SK-N-SH treated with all-trans-retinoic acid at 6 μM for 48 hours (cell line): ENCODE measurements around the gene ZNF519.
"Not testable (repeated sequence)": the region's sequence is repeated elsewhere in the genome, so short reads cannot be mapped to it uniquely, and the experiment has no call there.

Source experiments
- ATAC-seq: fragments of 200-7000 bp; cut with Tn5 transposase; 3 replicates; pipeline ENCODE4 v1.9.1; 2020; ENCODE audit warnings: mild to moderate bottlenecking, moderate library complexity
- ARNTL ChIP-seq: fragments of 450-650 bp; formaldehyde crosslinking; IDR thresholded peaks from 2 replicates; pipeline ENCODE4 v1.5.0; 2020; ENCODE audit warnings: low read depth, mild to moderate bottlenecking, moderate library complexity, borderline replicate concordance
- BACH2 ChIP-seq: fragments of 250-450 bp; sonication (Bioruptor Pico); IDR thresholded peaks from 2 replicates; pipeline ENCODE4 v1.9.0; 2021; ENCODE audit warnings: mild to moderate bottlenecking, borderline replicate concordance
- CREB5 ChIP-seq: fragments of 250-450 bp; sonication (Bioruptor Pico); IDR thresholded peaks from 2 replicates; pipeline ENCODE4 v1.5.1; 2020; ENCODE audit warnings: low read depth, mild to moderate bottlenecking, moderate library complexity
- CSDC2 ChIP-seq: fragments of 250-450 bp; sonication (Bioruptor Pico); IDR thresholded peaks from 2 replicates; pipeline ENCODE4 v1.5.0; 2020; ENCODE audit warnings: mild to moderate bottlenecking, moderate library complexity
- CSRNP3 ChIP-seq: fragments of 250-450 bp; sonication (Bioruptor Pico); IDR thresholded peaks from 2 replicates; pipeline ENCODE4 v1.5.1; 2021; ENCODE audit warnings: mild to moderate bottlenecking, moderate library complexity
- GLIS3 ChIP-seq: fragments of 250-450 bp; sonication (Bioruptor Pico); IDR thresholded peaks from 2 replicates; pipeline ENCODE4 v1.5.0; 2020; ENCODE audit warnings: mild to moderate bottlenecking, moderate library complexity
- OSR1 ChIP-seq: fragments of 250-450 bp; sonication (Bioruptor Pico); IDR thresholded peaks from 2 replicates; pipeline ENCODE4 v1.8.0; 2022; ENCODE audit warnings: moderate library complexity, mild to moderate bottlenecking, inconsistent platforms
- PATZ1 ChIP-seq: fragments of 250-450 bp; sonication (Bioruptor Pico); IDR thresholded peaks from 2 replicates; pipeline ENCODE4 v1.8.0; 2020; ENCODE audit warnings: mild to moderate bottlenecking, moderate library complexity, borderline replicate concordance
- POU6F1 ChIP-seq: fragments of 250-450 bp; sonication (Bioruptor Pico); IDR thresholded peaks from 2 replicates; pipeline ENCODE4 v1.8.0; 2021; ENCODE audit warnings: low read depth, mild to moderate bottlenecking, moderate library complexity, borderline replicate concordance
- TCF4 ChIP-seq: fragments of 250-450 bp; sonication (Bioruptor Pico); IDR thresholded peaks from 2 replicates; pipeline ENCODE4 v1.8.0; 2021; ENCODE audit warnings: mild to moderate bottlenecking, moderate library complexity, borderline replicate concordance
- TOX ChIP-seq: fragments of 250-450 bp; sonication (Bioruptor Pico); IDR thresholded peaks from 2 replicates; pipeline ENCODE4 v1.8.0; 2021; ENCODE audit warnings: mild to moderate bottlenecking, moderate library complexity, borderline replicate concordance
- TSHZ2 ChIP-seq: fragments of 250-450 bp; sonication (Bioruptor Pico); IDR thresholded peaks from 2 replicates; pipeline ENCODE4 v1.5.0; 2020; ENCODE audit warnings: mild to moderate bottlenecking, moderate library complexity
- ZC3H10 ChIP-seq: fragments of 250-450 bp; sonication (Bioruptor Pico); IDR thresholded peaks from 2 replicates; pipeline ENCODE4 v1.5.1; 2021; ENCODE audit warnings: mild to moderate bottlenecking, moderate library complexity
- ZFP30 ChIP-seq: fragments of 450-650 bp; formaldehyde crosslinking; IDR thresholded peaks from 2 replicates; pipeline ENCODE4 v1.5.0; 2022; ENCODE audit warnings: mild to moderate bottlenecking, moderate library complexity
- ZNF565 ChIP-seq: fragments of 450-650 bp; formaldehyde crosslinking; conservative IDR thresholded peaks from 2 replicates; pipeline ENCODE4 v1.5.0; 2020; ENCODE audit warnings: low read depth, mild to moderate bottlenecking, moderate library complexity
- ZNF8 ChIP-seq: fragments of 450-650 bp; formaldehyde crosslinking; IDR thresholded peaks from 2 replicates; pipeline ENCODE4 v1.5.0; 2020; ENCODE audit warnings: mild to moderate bottlenecking, moderate library complexity

ZNF519 gene

GRCh38 chr18:14142177-14142576, 9.9 kb upstream of the ZNF519 start:
- not testable (repeated sequence) for ATAC-seq

GRCh38 chr18:14139583-14139982, 7.3 kb upstream of the ZNF519 start:
- not testable (repeated sequence) for ATAC-seq

GRCh38 chr18:14137971-14138370, 5.7 kb upstream of the ZNF519 start:
- ATAC-seq: not testable (repeated sequence)

GRCh38 chr18:14131696-14132270, 452 bp downstream of the ZNF519 start:
- ATAC-seq: peak; percentile 54

- ATAC-seq: not testable (repeated sequence)
These were observed 1.4 kb downstream of the ZNF519 start for GRCh38 chr18:14130804-14131203.

- no peak for ATAC-seq
- TF ChIP-seq OSR1 (CRISPR knock-in tag) (no peak), CSRNP3 (CRISPR knock-in tag) (no peak), BACH2 (CRISPR knock-in tag) (no peak), PATZ1 (CRISPR knock-in tag) (no peak), GLIS3 (CRISPR knock-in tag) (no peak), ZFP30 (CRISPR knock-in tag) (no peak), TSHZ2 (no peak), CREB5 (CRISPR knock-in tag) (no peak), TOX (CRISPR knock-in tag) (no peak), ZNF8 (CRISPR knock-in tag) (no peak), ARNTL (CRISPR knock-in tag) (no peak), ZNF565 (no peak), POU6F1 (CRISPR knock-in tag) (no peak)
- TF ChIP-seq, all 23 proteins: peak for 0
These were observed 7.5 kb downstream of the ZNF519 start for GRCh38 chr18:14124689-14125088.

GRCh38 chr18:14122097-14122496, 10.1 kb downstream of the ZNF519 start:
- no peak for ATAC-seq
- TF ChIP-seq CSDC2 (no peak), CSRNP3 (CRISPR knock-in tag) (no peak), ZC3H10 (CRISPR knock-in tag) (no peak), OSR1 (CRISPR knock-in tag) (no peak), ZNF8 (CRISPR knock-in tag) (no peak), TCF4 (CRISPR knock-in tag) (no peak), ZNF565 (no peak), TSHZ2 (no peak)
